ENCODE data around the gene PRKAA2.

DNA sequence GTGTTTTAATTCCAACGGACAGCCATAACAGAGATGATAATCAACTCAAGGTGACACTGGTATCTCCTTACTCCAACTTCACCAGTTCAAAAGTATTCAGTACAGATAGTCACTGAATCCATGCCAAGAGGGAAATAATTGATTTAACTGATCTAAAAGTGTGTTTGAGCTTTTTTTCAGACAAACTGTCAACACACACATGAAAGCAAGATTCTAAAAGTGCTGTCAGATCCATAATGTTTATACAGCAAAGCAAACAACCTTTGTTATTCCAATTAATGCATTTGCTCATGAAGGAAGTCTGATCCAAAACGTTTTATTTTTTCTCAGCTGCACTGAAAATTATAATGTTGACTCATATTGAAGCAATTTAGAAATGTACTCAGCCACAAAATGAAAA lies 5.9 kb upstream of the PRKAA2 start:
- TF ChIP-seq EZH2 (IDR thresholded peaks at IDR 0.05): no peak
- TF ChIP-seq POLR2AphosphoS5 (IDR thresholded peaks at IDR 0.05; ENCODE audit: borderline replicate concordance, low read depth, low read length): no peak

All from SK-N-MC (cell line).